ENCODE results near the gene PTPRD.

The PTPRD gene

DNA sequence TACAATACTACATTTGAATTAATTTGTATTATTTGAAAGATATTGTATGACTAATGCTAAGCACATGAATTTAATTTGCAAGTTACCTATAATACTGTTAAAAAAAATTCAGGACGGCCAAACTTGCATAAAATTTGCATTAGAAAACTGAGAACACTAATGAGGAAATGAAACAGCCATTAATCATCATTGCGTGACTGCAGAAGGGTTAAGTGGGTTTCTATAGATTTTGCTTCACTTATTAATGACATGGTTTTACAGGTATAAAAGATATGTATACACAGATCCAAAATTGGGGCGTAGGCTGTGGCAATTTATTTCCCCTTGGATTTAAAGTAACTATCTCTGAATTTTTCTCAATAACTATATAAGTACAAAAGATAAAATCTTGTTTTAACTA, 882.6 kb downstream of the PTPRD start:
- DNase-seq: no peak

DNA sequence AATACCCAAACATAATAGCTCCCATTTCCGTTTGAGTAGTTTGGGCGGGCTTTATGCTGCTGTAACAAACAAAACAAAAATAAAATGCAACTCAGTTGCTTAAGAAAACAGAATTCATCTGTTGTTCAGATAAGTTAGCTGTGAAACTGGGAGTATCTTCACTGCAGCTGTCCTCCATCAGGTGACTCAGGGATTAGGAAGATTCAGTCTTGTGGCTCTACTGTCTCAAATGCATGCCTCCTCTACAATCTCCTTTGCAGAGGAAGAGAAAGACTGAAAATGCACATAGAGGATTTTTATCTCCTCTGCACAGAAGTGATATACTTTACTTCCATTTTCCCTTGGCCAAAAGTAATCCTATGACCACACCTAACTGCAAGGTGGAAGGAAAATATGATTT, 883.7 kb downstream of the PTPRD start:
- no peak for DNase-seq

DNA sequence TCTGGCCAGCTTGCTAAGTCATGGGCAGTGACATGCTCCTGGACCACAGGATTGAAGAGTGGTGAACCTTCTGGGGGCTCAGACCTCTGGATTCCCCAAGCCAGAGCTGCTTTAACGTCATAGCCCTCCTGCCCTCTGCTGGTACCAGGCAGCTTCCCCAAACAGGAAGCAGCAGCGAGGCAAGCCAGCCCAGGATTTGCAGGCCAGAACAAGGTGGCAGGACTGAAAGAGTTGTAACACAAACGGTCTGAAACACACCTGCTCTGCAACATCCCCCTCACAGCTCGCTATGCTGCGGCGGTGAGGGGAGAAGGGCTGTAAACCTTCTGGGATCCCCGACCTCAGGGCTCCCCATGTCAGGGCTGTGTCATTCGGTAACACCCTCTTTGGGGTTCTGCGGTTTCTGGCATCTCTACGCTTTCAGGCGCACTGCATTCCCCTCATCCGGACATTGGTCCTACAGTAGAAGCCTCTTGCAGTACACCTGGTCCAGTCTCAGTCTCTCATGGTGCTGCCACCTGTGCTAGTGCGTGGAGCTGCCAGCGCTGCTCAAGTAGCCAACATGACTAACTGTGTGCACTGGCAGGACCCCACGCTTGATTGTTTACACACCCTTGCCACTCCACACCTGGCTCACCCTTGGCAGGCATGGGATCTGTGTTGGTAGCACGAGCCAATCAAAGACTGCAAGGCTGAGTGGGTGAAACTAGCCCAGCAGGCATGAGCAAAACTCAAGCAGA, 893.3 kb downstream of the PTPRD start:
- DNase-seq: no peak

DNA sequence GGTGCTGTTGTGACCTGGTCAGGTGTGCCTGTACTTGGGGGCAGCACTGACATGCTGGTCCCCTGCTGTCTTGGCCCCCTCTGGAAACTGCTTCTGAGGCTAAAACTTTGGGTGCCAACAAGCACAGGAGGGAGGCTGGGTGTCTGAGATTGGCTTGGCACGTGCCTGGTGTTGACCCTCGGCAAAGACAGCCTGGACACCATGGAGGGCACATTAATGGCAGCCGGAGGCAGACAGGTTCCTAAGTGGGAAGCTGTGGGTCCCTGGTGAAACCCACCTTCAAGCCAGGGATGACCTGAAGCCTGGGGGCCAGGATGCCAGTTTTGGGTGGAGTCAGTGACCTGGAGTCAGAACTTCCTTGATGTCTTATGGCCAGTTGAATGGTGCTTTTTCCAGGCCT, 894.1 kb downstream of the PTPRD start:
- no peak for DNase-seq

DNA sequence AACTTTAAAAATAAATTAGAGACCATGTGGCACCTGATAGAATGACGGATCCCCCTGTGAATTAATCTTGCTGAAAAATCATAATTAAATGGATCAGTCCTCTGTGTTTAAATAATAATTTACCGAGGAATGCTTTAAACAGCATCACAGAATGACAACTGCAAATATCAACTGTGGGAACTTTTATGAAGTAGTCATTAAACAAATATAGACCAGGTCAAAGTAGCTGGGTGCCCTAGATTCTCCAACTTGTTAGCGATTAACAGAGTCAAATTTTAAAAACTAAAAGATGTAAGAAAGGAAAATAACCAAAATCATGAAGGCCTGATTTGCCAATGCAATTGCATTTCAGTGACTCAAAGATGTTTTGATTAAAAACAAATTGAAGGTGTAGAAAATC, 933.4 kb downstream of the PTPRD start:
- no peak for DNase-seq

DNA sequence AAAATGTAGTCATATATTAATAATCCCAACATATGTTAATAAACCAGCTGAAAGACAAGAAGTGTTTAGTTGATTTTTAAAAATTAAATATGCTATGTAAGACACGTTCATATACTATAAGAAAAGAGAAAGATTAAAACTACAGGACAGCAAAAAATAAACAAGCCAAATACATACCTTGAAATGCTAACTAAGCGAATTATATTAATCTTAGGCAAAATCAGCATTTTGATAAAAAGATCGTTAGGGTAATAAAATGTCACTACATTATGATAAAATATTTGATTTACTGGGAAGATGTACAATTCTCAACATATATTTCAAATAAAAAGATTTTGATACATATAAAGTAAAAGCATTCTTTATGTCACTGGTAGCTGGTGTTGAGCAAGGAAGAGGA, 938.3 kb downstream of the PTPRD start:
- no peak for DNase-seq

DNA sequence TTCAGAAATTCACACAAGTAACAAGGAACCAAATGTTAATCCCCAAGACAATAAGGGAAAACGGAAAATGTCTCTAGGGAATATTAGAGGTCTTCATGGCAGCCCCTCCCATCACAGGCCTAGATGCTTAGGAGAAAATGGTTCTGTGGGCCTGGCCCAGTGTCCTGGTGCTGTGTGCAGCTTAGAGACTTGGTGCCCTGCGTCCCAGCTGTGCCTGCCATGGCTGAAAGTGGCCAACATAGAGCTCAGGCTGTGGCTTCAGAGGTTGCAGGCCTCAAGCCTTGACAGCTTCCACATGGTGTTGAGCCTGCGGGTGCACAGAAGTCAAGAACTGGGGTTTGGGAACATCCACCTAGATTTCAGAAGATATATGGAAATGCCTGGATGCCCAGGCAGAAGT, 942.3 kb downstream of the PTPRD start:
- DNase-seq: no peak

DNA sequence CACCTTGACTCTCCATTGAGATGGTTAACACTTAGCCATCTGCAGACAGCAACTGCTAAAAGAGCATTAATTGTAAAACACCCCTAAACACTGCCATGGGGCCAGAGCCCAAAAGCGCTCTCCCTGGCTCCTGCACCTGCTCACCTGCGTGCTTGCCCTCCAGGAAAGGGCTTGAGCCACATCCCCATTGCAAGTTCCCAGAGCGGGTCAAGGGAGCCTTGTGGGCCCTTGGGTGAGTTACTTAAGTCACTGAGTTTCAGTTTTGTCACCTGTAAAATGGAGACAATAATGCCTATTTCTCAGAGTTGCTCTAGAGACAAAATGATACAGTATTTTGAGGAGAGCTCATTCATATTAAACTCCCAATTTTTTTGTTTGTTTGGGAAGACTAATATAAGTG, 967.8 kb downstream of the PTPRD start:
- DNase-seq: no peak

DNA sequence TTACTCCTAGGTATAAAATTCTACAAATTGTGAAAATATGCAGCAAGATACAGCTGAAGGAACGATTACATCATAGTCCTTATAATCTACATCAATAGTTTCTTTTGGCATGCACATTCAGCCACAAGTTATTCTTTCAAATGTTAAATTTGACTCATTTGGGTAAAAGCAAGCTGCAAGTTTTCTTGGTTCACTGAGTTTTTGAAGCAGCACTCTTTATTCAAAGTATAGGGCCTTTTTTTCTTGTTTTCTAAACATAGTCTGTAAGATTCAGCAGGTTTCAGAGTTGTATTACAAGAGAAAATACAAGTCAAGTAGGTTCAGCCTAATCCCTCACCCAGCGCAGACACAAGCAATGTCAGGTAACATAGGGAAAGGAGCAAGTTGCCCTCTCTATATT, 981.5 kb downstream of the PTPRD start:
- DNase-seq: no peak

DNA sequence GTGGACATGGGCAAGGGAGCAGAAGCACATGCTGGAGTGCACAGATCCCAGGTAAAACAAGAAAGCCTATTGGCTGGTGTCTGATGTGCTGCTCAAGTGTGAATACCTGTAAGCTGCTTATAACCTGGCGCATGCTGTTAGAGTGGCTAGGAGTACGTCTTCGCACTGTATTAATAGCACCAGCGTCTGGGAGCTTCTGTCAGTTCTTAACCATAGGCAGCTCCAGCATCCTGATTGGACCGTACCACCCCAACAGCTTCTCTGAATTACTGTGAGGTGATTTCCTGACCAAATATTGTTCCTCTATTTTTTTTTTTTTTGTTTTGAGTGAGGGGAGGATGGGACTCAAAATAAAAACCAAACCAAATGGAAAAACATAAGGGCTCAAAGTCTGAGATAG, 987.6 kb downstream of the PTPRD start:
- DNase-seq: no peak

DNA sequence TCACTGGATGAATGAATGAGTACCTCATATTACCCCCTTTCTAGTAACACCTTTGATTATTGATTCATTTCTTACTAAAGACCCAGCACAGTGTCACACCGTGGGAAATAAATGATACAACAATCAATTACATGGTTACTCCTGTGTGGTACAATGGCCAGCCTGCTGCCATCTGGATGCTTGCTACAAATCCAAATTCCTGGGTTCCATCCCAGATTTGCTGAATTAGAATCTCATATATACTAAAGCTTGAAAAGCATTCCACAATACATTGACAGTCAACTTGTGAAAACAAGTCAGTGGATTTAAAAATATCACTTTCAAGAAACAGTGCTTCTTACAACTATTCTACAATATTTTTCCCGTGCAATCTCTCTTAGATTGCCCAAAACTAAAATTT, 989.3 kb downstream of the PTPRD start:
- no peak for DNase-seq

DNA sequence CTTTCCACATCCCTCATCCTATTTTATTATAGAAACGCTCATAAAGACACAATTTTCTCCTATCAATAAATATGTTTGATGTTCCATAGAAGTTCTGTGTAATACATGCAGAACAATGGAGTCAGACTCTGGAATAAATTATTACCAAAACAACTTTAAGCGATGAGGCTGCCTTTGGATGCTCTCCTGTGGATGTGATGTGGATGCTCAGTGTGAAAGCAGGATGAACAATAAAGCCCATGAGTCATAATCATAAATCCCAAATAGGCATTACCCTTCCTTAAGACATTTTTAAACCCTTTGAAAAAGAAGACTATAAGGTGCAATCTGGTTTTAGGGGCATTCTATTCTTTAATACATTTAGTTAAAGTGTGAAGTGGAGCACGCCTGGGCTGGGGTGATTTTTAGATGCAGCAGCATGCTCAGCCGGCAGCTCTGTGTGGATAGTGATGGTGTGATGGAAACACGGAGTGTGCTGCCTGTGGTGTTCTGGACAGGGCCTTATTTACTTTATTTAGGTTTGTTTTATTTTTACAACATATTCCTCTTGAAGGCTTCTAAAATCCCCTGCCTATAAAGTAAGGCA, 991.4 kb downstream of the PTPRD start:
- DNase-seq: no peak

DNA sequence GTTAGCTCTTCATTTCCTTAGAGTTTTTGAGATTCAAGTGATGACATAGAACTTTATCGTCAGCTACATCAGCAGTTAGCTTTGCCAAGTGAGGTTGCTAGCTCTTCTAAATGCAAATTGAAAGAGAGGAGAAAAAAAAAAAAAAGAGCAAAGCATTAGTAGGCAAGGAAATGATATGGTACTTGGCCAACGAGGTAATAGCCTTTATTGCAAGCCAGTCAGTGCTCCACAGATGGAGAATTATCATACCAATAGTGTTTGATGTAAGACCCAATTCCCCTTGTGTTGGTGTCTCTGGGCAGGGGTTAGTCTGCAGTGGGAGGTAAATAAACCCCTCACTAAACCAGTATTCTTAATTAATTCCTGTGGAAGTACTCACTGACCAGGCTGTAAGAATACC, 992.1 kb downstream of the PTPRD start:
- no peak for DNase-seq

DNA sequence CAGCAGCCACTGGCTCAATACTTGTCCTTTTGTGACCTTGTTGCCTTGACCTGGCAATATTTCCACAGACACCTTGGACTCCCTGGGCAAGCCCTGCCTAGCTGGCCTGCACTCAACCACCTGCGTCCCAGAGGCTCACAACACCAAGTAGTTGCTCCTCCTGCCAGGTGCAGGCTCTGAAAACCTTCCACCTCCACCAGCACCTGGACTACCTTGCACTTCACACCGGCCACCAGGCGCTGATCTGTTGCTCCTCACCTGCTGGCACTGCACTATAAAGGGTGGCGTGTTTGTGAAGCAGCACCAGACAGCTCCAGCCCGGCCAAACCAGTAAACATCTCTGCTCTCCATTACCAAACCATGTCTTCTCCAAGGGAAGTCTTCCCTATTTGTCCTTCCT, 997.7 kb downstream of the PTPRD start:
- DNase-seq: peak; percentile 80

DNA sequence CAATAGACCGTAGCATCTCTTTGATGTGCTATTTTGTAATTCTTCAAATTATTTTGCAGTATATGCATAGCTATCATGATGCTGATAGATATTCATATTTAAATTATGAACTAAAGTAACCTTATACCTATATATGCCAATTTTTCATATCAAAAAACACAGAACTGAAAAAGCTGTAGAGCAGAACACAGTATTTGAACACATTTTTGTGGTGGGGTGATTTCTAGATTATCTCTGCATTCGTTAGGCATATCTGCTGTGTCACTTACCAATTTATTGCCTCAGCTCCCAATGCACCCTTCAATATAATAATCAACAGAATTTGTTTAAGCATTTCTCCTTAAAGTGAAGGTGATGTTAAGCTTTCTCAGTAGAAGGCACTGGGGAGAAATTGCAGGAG, 998.2 kb downstream of the PTPRD start:
- DNase-seq: no peak

DNA sequence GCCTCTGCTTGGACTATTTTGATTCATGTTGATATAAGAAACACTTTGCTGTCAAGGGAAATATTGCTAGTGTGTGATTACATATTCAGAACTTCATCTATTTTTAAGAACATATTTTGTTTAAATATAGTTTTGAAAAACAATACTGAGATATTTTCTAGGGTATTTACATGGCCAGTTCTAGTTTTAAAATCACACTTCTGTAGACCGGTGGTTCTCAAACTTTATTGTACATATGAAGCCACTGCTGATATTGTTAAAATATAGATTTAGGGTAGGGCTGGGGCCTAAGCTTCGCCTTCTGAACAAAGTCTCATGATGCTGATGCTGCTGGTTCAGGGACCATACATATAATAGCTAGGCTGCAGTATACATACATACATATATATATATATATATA, 1000.0 kb downstream of the PTPRD start:
- no peak for DNase-seq

DNA sequence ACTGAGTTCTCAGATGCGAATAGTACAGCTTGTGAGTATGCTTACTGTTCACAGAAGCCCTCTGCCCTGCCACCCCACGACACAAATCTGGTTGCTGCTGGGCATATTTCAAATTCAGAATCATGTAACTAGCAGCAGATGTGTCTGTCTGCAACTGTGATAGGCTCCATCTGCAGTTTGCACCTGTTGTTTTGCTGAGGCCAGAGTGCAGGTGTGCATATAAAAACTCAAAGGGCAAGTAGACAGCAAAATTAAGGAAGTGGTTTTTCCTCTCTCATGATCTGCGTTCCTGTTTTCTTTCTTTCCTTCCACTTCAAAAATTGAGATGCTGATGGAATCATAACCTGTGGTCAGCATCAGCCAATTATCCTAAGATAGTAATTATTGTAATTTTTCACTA, 1000.5 kb downstream of the PTPRD start:
- peak; percentile 63 for DNase-seq

DNA sequence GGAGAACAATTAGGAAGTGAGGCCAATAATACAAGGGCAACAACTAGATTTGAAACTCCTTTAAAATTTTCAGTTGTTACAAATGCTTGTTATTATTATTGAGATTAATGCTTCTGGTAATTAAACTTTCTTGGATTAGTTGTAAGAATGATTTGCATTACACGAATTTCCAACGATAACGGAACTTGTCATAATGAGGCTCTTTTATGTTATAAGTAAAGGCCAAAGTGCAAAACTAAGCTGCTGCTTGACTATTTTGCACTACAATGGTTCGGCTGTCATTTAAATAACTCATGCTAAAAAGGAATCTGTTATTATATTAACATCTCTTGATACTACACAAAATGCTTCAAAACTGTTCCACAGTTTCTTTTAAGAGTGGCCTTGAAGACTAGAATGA, 1007.1 kb downstream of the PTPRD start:
- no peak for DNase-seq

DNA sequence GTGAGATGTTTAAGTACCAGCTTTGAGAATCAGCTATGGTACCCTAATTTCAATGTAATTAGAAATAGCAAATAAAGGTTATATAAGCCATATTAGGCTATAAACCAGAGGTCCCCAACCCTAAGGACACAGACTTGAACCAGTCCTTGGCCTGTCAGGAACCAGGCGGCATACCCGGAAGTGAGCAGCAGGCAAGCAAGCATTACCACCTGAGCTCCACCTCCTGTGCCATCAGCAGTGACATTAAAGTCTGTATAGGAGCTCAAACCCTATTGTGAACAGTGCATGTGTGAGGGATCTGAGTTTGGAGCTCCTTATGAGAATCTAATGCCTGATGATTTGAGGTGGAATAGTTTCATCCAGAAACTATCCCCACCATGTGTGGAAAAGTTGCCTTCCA, 1009.5 kb downstream of the PTPRD start:
- no peak for DNase-seq

DNA sequence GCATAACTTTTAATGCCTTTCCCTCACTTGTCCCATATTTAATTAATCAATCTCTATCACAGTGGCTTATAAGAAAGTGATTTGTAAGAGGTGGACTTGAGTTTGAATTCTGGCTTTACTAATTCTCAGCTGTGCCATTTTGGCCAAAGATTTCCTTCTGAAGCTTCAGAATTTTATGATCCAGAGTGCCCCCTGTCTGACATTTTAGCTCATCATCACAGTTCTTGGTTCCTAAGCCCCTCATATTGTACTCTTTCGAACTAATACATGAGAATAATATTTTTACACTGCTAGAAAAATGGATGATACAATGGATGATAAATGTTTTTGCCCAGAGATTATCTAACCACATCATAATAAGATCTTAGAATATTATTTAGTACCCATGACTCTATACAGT, 1014.1 kb downstream of the PTPRD start:
- DNase-seq: no peak

DNA sequence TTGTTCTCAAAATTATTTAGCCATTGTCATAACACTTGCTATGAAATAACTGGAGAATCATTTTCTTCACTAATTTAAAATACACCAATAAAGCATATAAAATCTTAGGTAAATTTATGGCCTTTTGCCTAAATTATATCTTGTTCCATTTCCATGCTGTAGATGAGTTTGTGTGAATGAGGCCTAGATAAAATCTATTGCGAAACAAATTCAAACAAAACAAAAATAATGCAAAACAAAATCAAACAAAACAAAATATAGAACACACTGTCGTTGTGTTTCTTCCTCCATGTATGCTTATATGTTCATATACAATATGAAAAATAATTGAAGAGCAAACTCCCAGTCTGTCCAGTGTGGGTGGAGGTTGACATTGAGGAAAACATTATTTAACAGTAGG, 1020.7 kb downstream of the PTPRD start:
- DNase-seq: no peak

DNA sequence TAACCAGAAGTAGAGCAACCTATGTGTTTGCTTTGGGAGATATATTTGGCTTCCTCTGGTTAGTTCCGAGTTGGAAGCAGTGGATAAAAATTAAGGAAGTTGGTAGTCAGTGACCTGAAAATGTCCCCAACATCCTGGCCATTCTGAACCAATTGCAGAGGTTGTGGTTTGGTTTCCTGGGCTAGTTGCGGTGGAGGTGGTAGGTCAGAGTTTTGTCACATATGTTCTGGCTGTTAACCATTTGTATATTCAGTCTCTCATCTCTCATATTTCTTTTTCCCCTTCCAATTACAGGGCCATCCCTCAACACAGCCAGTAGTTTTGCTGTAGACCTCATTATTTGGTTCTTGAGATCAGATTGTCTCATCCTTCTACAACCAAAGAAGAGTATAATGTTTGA, 1026.9 kb downstream of the PTPRD start:
- DNase-seq: no peak

DNA sequence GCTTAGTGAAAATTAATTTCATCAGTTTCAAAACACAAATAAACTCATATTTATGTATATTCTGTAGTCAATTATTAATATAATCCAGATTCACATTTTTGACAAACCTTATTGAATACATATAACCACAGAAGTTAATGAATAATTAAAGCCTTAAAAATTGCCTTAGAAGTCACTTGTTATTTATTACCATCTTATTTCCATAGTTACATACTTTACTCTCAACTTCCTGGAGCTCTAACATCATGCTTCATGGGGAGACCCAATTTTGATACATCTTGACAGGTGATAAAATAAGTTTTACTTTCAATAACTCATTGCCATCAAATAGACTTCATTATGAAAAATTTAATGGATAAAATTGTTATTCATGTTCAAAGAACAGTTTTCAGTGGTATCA, 1038.7 kb downstream of the PTPRD start:
- DNase-seq: no peak

DNA sequence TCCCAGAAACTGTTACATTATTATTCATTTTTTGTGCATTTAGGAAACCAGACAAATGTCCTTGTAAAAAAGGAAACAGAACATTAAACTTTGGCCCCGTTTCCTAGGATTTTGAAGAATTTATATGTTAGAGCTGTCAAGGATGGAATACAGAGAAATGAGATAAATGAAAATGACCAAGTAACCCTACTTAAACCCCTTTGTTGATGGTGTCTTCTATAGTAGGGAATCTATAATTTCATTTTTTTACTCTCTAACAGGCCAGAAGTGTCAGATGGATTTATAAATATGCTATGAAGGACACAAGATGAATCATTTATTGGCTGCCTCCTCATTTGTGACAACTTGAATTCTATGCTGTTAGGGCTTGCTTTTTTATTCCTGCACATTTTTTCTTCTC, 1047.1 kb downstream of the PTPRD start:
- DNase-seq: no peak

DNA sequence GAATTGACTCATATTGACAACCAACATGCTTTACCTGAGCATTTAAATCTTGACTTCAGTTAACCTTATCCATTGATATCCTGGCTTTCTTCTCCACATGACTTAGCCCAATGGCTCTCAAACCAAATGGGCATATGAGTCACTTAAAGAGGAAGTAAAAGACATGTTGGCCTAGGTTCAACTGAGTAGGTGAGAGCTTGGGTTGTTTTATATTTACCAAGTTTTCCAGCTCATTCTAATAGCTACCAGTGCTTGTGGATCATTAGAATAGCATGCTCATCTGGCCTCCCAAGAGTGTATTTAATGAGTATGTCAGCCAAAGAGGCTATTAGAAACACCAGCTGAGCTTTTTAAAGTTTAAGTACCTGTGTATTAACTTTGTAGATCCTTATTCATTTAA, 1049.0 kb downstream of the PTPRD start:
- DNase-seq: no peak

Measured in NCI-H2029 (cell line).